ENCODE data around the gene MYH9.

DNA sequence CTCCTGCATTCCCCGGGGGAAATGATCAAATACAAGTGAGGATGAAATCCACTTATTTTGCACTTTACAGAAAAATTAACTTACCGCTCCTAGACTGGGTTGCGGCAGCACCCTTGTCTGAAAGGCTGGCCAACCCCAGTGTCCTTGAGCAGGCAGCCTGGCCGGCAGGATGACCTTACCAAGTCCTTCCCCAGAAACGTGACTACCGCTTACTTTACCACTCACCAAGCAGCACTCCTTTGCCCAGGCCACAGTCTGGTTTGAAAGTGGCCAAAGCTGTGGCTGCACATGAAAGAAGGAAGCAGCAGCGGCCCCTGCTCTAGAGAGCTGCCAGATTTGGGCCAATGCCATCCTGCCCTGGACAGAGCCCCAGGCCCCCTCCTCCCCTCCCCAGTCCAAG is 20.3 kb downstream of the MYH9 start:
- TF ChIP-seq, protein P1, sequence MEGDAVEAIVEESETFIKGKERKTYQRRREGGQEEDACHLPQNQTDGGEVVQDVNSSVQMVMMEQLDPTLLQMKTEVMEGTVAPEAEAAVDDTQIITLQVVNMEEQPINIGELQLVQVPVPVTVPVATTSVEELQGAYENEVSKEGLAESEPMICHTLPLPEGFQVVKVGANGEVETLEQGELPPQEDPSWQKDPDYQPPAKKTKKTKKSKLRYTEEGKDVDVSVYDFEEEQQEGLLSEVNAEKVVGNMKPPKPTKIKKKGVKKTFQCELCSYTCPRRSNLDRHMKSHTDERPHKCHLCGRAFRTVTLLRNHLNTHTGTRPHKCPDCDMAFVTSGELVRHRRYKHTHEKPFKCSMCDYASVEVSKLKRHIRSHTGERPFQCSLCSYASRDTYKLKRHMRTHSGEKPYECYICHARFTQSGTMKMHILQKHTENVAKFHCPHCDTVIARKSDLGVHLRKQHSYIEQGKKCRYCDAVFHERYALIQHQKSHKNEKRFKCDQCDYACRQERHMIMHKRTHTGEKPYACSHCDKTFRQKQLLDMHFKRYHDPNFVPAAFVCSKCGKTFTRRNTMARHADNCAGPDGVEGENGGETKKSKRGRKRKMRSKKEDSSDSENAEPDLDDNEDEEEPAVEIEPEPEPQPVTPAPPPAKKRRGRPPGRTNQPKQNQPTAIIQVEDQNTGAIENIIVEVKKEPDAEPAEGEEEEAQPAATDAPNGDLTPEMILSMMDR (IDR thresholded peaks at IDR 0.05; ENCODE audit: low read length), result no peak
- TF ChIP-seq EZH2 (optimal IDR thresholded peaks at IDR 0.05; ENCODE audit: low read depth, low read length), result no peak
- TF ChIP-seq EZH2phosphoT487 (IDR thresholded peaks at IDR 0.05; ENCODE audit: low read length), result no peak
